ENCODE results near the gene GNAL.
A peak's percentile ranks its signal among the peaks of the same experiment; 100 is the strongest.
"Not testable (repeated sequence)": the region's sequence is repeated elsewhere in the genome, so short reads cannot be mapped to it uniquely, and the experiment has no call there.

Gene GNAL

DNA sequence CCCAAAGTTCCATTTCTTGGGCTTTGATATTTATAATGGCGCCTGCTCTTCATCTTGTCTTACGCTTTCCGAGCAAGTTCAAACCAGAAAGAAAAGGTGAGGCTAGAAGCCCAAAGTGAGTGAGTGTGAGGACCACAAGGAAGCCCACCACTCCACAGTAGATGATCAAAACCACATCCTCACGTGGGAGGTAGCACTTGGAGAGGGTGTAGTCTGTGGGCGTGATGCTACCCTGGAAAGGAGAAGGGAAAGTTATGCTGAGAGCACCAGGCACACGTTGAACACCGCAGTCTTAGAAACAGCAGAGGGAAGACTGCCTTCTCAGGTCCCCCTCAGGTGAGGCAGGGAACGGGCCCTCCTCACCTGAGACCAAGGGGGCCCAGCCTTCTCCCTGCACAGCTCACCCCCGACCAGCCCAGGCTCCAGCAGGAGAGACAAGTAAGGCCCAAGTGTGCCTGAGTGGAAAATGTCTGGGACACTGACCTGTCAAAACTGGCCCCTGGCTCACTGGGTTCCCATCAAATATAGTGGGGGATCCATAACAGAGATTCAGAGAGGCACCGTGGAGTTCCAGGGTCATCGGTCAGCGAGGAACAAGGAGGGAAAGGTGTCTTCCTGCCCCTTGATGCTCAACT, 195.4 kb downstream of the GNAL start:
- DNase-seq: no peak

GRCh38 chr18:11885278-11885947, 196.3 kb downstream of the GNAL start:
- DNase-seq: no peak

DNA sequence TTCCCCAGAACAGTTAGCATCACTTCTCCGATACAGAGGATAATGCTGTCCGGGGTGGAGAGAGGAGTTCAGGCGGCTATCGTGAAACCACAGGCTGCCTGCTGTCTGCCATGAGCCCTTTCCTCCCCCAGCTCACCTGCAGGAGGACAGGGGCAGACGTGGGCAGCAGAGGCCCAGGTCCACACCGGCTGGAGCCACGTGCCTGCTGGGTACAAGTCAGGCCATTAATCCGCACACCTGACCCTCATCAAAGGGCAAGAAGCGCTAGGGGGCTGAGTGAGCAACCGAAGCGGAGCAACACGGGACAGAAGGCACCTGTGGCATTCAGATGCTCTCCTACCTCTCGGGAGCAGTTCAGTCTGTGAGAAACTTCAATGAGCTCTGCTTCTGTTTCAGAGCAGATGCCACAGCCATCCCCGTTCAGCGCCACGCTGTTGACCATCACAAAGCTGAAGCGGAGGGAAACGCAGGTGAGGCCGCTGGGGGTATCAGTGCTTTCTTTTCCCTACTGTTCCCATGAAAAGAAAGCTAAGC, 197.6 kb downstream of the GNAL start:
- DNase-seq: no peak

GRCh38 chr18:11887328-11888128, 198.5 kb downstream of the GNAL start:
- no peak for DNase-seq

DNA sequence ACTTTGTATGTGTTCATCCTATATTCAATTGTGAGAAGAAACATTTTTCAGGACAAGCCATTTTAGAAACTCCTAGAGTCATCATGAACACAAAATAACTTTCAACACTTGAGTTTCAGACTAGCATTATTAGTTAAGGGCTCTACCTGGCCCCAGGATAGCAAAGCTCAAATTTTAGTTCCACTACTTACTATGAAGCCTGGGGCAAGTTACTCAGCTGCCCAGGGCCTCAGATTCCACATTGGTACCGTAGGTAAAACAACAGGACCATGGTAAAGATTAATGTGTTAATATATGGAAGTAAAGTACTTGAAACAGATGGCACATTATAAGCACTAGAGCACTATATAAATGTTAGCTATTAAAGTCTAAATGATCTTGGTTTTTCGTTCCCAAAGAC, 199.7 kb downstream of the GNAL start:
- DNase-seq: no peak

GRCh38 chr18:11889284-11889683, 200.2 kb downstream of the GNAL start:
- DNase-seq: no peak

- no peak for DNase-seq
Observed at GRCh38 chr18:11891737-11892136, 202.7 kb downstream of the GNAL start.

DNA sequence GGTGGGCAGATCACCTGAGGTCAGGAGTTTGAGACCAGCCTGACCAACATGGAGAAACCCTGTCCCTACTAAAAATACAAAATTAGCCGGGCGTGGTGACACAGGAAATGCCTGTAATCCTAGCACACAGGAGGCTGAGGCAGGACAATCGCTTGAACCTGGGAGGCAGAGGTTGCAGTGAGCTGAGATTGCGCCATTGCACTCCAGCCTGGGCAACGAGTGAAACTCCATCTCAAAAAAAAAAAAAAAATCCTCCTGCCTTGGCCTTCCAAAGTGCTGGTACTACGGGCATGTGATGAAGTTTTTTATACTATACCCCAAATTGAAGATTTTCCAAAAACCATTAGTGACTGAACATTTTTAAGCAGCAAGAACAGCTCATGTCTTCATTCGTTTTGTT, 203.4 kb downstream of the GNAL start:
- DNase-seq: not testable (repeated sequence)

DNA sequence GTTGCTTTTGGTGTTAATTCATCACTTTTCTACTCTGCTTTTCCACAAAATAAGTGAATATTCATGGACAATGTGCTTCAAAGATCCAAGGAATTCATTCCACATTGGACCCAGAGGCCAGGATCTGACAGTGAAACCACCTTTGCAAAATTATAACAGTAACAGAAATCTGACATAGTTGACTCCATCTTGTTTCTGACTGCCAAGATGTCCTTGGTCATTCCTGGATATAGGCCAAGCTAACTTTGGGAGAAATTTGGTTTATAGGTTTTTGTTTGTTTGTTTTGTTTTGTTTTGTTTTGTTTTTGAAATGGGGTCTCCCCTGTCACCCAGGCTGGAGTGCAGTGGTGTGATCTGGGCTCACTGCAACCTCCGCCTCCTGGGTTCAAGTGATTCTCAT, 208.7 kb downstream of the GNAL start:
- DNase-seq: no peak

DNA sequence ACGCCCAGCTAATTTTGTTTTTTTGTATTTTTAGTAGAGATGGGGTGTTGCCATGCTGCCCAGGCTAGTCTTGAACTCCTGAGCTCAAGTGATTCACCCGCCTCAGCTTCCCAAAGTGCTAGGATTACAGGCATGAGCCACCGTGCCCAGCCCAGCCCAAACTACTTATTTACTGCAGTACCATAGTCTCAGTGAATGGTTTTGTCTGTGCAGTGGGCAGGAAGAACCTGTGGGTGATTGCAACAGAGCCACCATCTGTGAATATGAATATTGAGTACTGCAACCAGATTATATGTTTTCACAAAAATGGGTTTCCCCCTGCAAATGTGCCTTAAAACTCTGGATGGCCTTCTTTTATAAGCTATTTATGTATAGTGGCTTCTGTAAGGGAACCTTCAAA, 210.0 kb downstream of the GNAL start:
- no peak for DNase-seq

- no peak for DNase-seq
Observed at GRCh38 chr18:11901826-11902438, 212.9 kb downstream of the GNAL start.

DNA sequence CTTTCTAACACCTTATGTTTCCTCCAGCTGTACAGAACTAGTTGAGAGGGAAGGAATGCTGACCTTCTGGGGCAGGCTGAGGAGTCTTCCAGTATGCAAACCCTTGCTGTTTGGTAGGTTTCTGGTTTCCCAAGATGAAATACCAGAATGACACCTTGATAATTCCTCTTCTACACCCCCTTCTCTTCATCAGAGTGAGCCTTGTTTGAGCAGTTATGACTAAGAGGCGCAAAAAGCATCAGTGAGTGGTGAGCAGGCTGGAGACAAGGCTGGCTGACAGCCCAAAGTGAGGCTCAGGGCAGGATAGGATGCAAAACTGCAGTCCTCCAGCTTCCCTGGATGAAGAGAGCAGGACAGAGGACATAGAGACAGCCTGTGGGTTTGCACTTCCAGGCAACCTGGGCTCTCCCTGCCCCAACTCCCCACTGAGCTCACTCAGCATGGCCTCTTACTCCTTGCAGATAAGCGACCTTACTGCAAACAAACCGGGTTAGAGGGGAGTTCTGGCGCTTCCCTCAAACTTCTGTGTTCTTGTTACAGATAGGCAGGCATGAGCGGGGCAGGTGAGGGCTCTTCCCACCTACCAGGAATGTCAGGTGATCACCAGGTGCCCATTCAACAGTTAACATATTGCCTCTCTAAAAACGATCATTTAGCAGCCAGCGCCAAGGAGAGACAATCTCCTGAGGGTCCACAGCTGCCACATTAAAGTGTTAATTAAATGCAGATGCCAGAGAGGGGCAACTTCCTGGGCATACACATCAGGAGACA, 213.6 kb downstream of the GNAL start:
- no peak for DNase-seq

DNA sequence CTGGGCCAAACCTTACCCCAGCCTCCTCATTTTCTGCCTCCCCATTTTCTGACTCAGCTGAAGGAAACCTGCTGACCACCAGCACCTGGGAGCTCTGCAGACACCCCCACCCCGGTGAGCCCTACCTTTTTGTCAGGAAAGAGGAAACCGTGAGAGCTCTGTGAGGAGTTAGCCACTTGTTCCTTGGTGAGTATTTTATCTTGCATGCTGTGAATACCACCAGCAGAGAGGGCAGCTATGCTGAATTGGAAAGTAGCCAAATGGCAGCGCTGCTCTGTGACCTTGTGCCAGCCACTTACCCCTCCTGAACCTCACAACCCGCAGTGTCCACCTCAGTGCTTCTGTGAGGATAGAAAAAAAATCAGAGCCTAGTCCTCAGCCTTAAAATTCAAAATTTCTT, 216.5 kb downstream of the GNAL start:
- DNase-seq: no peak

DNA sequence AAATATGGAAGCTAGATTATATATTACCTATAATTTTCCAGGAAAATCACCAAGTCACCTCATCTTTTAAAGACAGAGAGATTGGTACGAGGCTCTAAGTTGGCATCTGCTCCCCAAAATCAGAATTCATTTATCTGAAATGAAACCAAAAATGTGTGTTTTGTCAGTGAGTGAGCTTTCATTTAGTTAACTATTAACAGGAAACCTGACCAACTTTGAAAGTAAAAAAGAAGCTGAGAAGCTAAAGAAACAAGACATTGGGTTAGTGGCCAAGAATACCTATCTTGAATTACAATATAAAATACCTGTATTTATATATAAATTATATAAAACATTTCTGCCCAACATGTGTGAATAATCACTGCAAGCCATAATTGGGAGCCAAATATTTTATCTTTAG, 217.1 kb downstream of the GNAL start:
- no peak for DNase-seq

DNA sequence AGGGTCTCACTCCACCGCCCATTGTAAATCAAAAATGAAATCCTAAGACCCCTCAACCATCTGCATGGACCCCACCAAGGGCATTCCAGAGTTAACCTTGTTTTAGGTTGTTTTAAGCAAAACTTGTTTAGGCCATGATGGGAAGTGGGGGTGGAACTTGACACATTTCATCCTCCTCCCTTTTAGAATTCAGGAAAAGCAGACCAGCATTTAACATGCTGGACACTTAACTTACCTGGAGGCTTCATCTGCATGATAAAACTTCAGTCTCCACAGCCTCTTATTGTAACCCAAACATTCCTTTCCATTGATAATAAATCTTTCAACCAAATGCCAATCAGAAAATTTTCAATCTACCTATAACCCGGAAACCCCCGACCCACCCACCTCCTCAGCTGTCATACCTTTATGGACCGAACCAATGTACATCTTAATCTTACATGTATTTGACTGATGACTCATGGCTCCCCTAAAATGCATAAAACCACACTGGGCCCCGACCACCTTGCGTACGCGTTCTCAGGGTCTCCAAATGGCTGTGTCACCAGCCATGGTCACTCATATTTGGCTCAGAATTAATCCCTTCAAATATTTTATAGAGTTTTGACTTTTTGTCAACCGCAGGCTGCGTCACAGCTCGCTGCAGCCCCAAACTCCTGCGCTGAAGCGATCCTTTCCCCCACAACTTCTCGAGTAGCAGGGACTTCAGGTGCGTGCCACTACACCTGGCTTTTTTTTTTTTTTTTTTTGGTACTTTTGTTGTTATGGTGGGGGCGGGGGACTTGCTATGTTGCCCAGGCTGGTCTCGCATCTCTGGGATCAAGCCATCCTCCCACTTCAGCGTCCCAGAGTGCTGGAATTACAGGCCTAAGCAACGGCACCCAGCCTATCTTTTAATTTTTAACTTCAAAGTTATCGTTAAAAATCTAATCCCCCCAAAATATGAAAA, 218.1 kb downstream of the GNAL start:
- DNase-seq: no peak

GRCh38 chr18:11908182-11909060, 219.4 kb downstream of the GNAL start, which contains the start of gene MPPE1:
Gene MPPE1, minus strand, starts transcription at chr18:11908317. Its CDS starts 11,053 bp downstream, at chr18:11897264.
- DNase-seq: peak; percentile 87

- DNase-seq: no peak
Observed at GRCh38 chr18:11909061-11909455, 220.0 kb downstream of the GNAL start.

GRCh38 chr18:11909591-11910026, 220.5 kb downstream of the GNAL start:
- DNase-seq: no peak

GRCh38 chr18:11916880-11917279, 227.8 kb downstream of the GNAL start:
- peak; percentile 10 for DNase-seq

- not testable (repeated sequence) for DNase-seq
Observed at GRCh38 chr18:11919522-11919921, 230.5 kb downstream of the GNAL start.
